ENCODE results near the gene FSIP2.

- TF ChIP-seq EZH2 (optimal IDR thresholded peaks at IDR 0.05; ENCODE audit: low read depth, low read length), result no peak
- TF ChIP-seq, protein P1, sequence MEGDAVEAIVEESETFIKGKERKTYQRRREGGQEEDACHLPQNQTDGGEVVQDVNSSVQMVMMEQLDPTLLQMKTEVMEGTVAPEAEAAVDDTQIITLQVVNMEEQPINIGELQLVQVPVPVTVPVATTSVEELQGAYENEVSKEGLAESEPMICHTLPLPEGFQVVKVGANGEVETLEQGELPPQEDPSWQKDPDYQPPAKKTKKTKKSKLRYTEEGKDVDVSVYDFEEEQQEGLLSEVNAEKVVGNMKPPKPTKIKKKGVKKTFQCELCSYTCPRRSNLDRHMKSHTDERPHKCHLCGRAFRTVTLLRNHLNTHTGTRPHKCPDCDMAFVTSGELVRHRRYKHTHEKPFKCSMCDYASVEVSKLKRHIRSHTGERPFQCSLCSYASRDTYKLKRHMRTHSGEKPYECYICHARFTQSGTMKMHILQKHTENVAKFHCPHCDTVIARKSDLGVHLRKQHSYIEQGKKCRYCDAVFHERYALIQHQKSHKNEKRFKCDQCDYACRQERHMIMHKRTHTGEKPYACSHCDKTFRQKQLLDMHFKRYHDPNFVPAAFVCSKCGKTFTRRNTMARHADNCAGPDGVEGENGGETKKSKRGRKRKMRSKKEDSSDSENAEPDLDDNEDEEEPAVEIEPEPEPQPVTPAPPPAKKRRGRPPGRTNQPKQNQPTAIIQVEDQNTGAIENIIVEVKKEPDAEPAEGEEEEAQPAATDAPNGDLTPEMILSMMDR (IDR thresholded peaks at IDR 0.05; ENCODE audit: low read length), result no peak
Measured at GRCh38 chr2:185821467-185821866, 82.9 kb downstream of the FSIP2 start.
